ENCODE measurements around the gene DIP2B.

The DIP2B gene

GRCh38 chr12:50633955-50634354 lies 129.2 kb downstream of the DIP2B start:
- TF ChIP-seq CTCF (conservative IDR thresholded peaks at IDR 0.05; ENCODE audit: control insufficient read depth, insufficient read depth, low read depth, low read length) = no peak
- H3K4me3 ChIP-seq (ENCODE audit: control insufficient read depth, low read depth, low read length) = no peak overlapping the region
- DNase-seq (ENCODE audit: low read depth) = peak; percentile 75

- H3K4me3 ChIP-seq (ENCODE audit: control insufficient read depth, low read depth, low read length) = no peak overlapping the region
- no peak for TF ChIP-seq CTCF (conservative IDR thresholded peaks at IDR 0.05; ENCODE audit: control insufficient read depth, insufficient read depth, low read depth, low read length)
- no peak for DNase-seq (ENCODE audit: low read depth)
Measured at GRCh38 chr12:50634379-50634778, 129.6 kb downstream of the DIP2B start.

GRCh38 chr12:50635364-50635763 lies 130.6 kb downstream of the DIP2B start:
- no peak for DNase-seq (ENCODE audit: low read depth)
- no peak for TF ChIP-seq CTCF (conservative IDR thresholded peaks at IDR 0.05; ENCODE audit: control insufficient read depth, insufficient read depth, low read depth, low read length)
- H3K4me3 ChIP-seq (ENCODE audit: control insufficient read depth, low read depth, low read length) = no peak overlapping the region

- DNase-seq (ENCODE audit: low read depth) = no peak
- no peak for TF ChIP-seq CTCF (conservative IDR thresholded peaks at IDR 0.05; ENCODE audit: control insufficient read depth, insufficient read depth, low read depth, low read length)
- no peak overlapping the region for H3K4me3 ChIP-seq (ENCODE audit: control insufficient read depth, low read depth, low read length)
Measured at GRCh38 chr12:50635857-50636256, 131.1 kb downstream of the DIP2B start.

- TF ChIP-seq CTCF (conservative IDR thresholded peaks at IDR 0.05; ENCODE audit: control insufficient read depth, insufficient read depth, low read depth, low read length) = no peak
- H3K4me3 ChIP-seq (ENCODE audit: control insufficient read depth, low read depth, low read length) = no peak overlapping the region
- no peak for DNase-seq (ENCODE audit: low read depth)
Measured at GRCh38 chr12:50636505-50636904, 131.7 kb downstream of the DIP2B start.

- peak; percentile 70 for DNase-seq (ENCODE audit: low read depth)
- TF ChIP-seq CTCF (conservative IDR thresholded peaks at IDR 0.05; ENCODE audit: control insufficient read depth, insufficient read depth, low read depth, low read length) = peak; percentile 59
- no peak overlapping the region for H3K4me3 ChIP-seq (ENCODE audit: control insufficient read depth, low read depth, low read length)
Measured at GRCh38 chr12:50637870-50638481, 133.2 kb downstream of the DIP2B start.

GRCh38 chr12:50638482-50638880 lies 133.7 kb downstream of the DIP2B start:
- no peak overlapping the region for H3K4me3 ChIP-seq (ENCODE audit: control insufficient read depth, low read depth, low read length)
- TF ChIP-seq CTCF (conservative IDR thresholded peaks at IDR 0.05; ENCODE audit: control insufficient read depth, insufficient read depth, low read depth, low read length) = no peak
- no peak for DNase-seq (ENCODE audit: low read depth)

All from fibroblast of mammary gland (primary cell).